Measurements from ENCODE around the gene FRMD5. TPM values are rescaled to one million over a fixed set of nuclear protein-coding genes. Genes with fewer than 3 reads are reported as not detected.
"Not testable (repeated sequence)": the region's sequence is repeated elsewhere in the genome, so short reads cannot be mapped to it uniquely, and the experiment has no call there.

Gene FRMD5
- polyA plus RNA-seq, 1 donor (not counting 4 experiments of a cell fraction or from before 2014, with no cell fraction given): 7.3 TPM

- H4K20me1 ChIP-seq (ENCODE audit: control insufficient read depth, extremely low read depth, insufficient read depth, low read length); H3K9ac ChIP-seq (ENCODE audit: control insufficient read depth, extremely low read depth, insufficient read depth, low read length); dilution Hi-C loops (cut with MboI; ENCODE audit: extremely low pct_ligation_motif_present, low sequenced_read_pairs); FAIRE-seq; DNase-seq (ENCODE audit: low read depth, low spot score); H3K36me3 ChIP-seq (ENCODE audit: control insufficient read depth in 2 of 2, extremely low read depth in 1 of 2, insufficient read depth in 2 of 2, low read length in 2 of 2); H3K27me3 ChIP-seq (ENCODE audit: control insufficient read depth, extremely low read depth, insufficient read depth, low read length); H2AFZ ChIP-seq (ENCODE audit: control insufficient read depth, low read length); H3K9me1 ChIP-seq (ENCODE audit: control insufficient read depth, extremely low read depth, insufficient read depth, low read length); H3K4me2 ChIP-seq (ENCODE audit: control insufficient read depth, extremely low read depth, insufficient read depth, low read depth, low read length); H3K4me1 ChIP-seq (ENCODE audit: control insufficient read depth, extremely low read depth, insufficient read depth, low read length); H3K79me2 ChIP-seq (ENCODE audit: control insufficient read depth, insufficient read depth, low read length); H3K4me3 ChIP-seq (ENCODE audit: control insufficient read depth in 2 of 3, extremely low read depth in 1 of 3, insufficient read depth in 2 of 3, low read depth in 1 of 3, low read length in 3 of 3); H3K9me3 ChIP-seq (ENCODE audit: control insufficient read depth, low read depth, low read length); H3K27ac ChIP-seq (ENCODE audit: control insufficient read depth, insufficient read depth, low read length): not testable (repeated sequence)
Observed at GRCh38 chr15:43830691-43831275, 364.3 kb downstream of the FRMD5 start.

- H3K79me2 ChIP-seq (ENCODE audit: control insufficient read depth, insufficient read depth, low read length); dilution Hi-C loops (cut with MboI; ENCODE audit: extremely low pct_ligation_motif_present, low sequenced_read_pairs); FAIRE-seq: not testable (repeated sequence)
Observed at GRCh38 chr15:43829951-43830540, 365.0 kb downstream of the FRMD5 start.

GRCh38 chr15:43828061-43828657 is 366.9 kb downstream of the FRMD5 start:
- H3K4me1 ChIP-seq (ENCODE audit: control insufficient read depth, extremely low read depth, insufficient read depth, low read length): peaks cover 15% of the 10 kb centered on the region
- no peak for TF ChIP-seq EZH2 (IDR thresholded peaks at IDR 0.05; ENCODE audit: low read length)
- TF ChIP-seq CTCF (optimal IDR thresholded peaks at IDR 0.05 in 1 of 3, IDR thresholded peaks at IDR 0.05 in 1 of 3, conservative IDR thresholded peaks at IDR 0.05 in 1 of 3; ENCODE audit: extremely low read depth in 1 of 3, insufficient read depth in 2 of 3, low read length in 3 of 3): no peak
- no peaks in the 10 kb centered on the region for H4K20me1 ChIP-seq (ENCODE audit: control insufficient read depth, extremely low read depth, insufficient read depth, low read length)
- H3K36me3 ChIP-seq (ENCODE audit: control insufficient read depth in 2 of 2, extremely low read depth in 1 of 2, insufficient read depth in 2 of 2, low read length in 2 of 2): no peaks in the 10 kb centered on the region
- H3K79me2 ChIP-seq (ENCODE audit: control insufficient read depth, insufficient read depth, low read length): peaks cover 12% of the 10 kb centered on the region
- H3K9me1 ChIP-seq (ENCODE audit: control insufficient read depth, extremely low read depth, insufficient read depth, low read length): no peaks in the 10 kb centered on the region
- DNase-seq (ENCODE audit: low read depth, low spot score): no peak
- H3K9me3 ChIP-seq (ENCODE audit: control insufficient read depth, low read depth, low read length): no peaks in the 10 kb centered on the region
- no peaks in the 10 kb centered on the region for H3K27me3 ChIP-seq (ENCODE audit: control insufficient read depth, extremely low read depth, insufficient read depth, low read length)
- no peak overlapping the region for H3K9ac ChIP-seq (ENCODE audit: control insufficient read depth, extremely low read depth, insufficient read depth, low read length)
- H2AFZ ChIP-seq (ENCODE audit: control insufficient read depth, low read length): peak overlapping the region; percentile 27
- H3K27ac ChIP-seq (ENCODE audit: control insufficient read depth, insufficient read depth, low read length): no peak overlapping the region
- H3K4me2 ChIP-seq (ENCODE audit: control insufficient read depth, extremely low read depth, insufficient read depth, low read depth, low read length): peak overlapping the region; percentile 96
- H3K4me3 ChIP-seq (ENCODE audit: control insufficient read depth in 2 of 3, extremely low read depth in 1 of 3, insufficient read depth in 2 of 3, low read depth in 1 of 3, low read length in 3 of 3): peak overlapping the region in 2 of 3 experiments; percentile 1 to 66
- no peak for FAIRE-seq
- dilution Hi-C loops (cut with MboI; ENCODE audit: extremely low pct_ligation_motif_present, low sequenced_read_pairs): no loop called here

More at GRCh38 chr15:43829951-43830540, 365.0 kb downstream of the FRMD5 start:
- not testable (repeated sequence) for H3K27ac ChIP-seq (ENCODE audit: control insufficient read depth, insufficient read depth, low read length); DNase-seq (ENCODE audit: low read depth, low spot score); H3K4me2 ChIP-seq (ENCODE audit: control insufficient read depth, extremely low read depth, insufficient read depth, low read depth, low read length); H2AFZ ChIP-seq (ENCODE audit: control insufficient read depth, low read length); H3K9ac ChIP-seq (ENCODE audit: control insufficient read depth, extremely low read depth, insufficient read depth, low read length); H4K20me1 ChIP-seq (ENCODE audit: control insufficient read depth, extremely low read depth, insufficient read depth, low read length); H3K27me3 ChIP-seq (ENCODE audit: control insufficient read depth, extremely low read depth, insufficient read depth, low read length); H3K4me3 ChIP-seq (ENCODE audit: control insufficient read depth in 2 of 3, extremely low read depth in 1 of 3, insufficient read depth in 2 of 3, low read depth in 1 of 3, low read length in 3 of 3); H3K36me3 ChIP-seq (ENCODE audit: control insufficient read depth in 2 of 2, extremely low read depth in 1 of 2, insufficient read depth in 2 of 2, low read length in 2 of 2); H3K9me1 ChIP-seq (ENCODE audit: control insufficient read depth, extremely low read depth, insufficient read depth, low read length); H3K9me3 ChIP-seq (ENCODE audit: control insufficient read depth, low read depth, low read length); H3K4me1 ChIP-seq (ENCODE audit: control insufficient read depth, extremely low read depth, insufficient read depth, low read length)

Data from keratinocyte (primary cell).